KMS-11 (cell line): ENCODE measurements around the gene B3GNT5.
"Not testable (repeated sequence)": the region's sequence is repeated elsewhere in the genome, so short reads cannot be mapped to it uniquely, and the experiment has no call there.

Experiments
- H2AFZ ChIP-seq: fragments of 200-600 bp; sonication (generic); 2 replicates; pipeline ENCODE4 v1.6.1; 2016; ENCODE audit warnings: antibody characterized with exemption, mixed run types, low read depth
- H3K27ac ChIP-seq: fragments of 200-600 bp; sonication (generic); 2 replicates; pipeline ENCODE4 v1.6.1; 2016; ENCODE audit warnings: mild to moderate bottlenecking, mixed run types
- H3K27me3 ChIP-seq: fragments of 200-600 bp; sonication (generic); 2 replicates; pipeline ENCODE4 v1.6.1; 2017; ENCODE audit warnings: mild to moderate bottlenecking, low read depth, mixed run types, moderate library complexity; ENCODE audit not compliant: insufficient read depth
- H3K36me3 ChIP-seq: fragments of 200-600 bp; sonication (generic); 2 replicates; pipeline ENCODE4 v1.6.1; 2017; ENCODE audit warnings: mild to moderate bottlenecking, mixed run types; ENCODE audit not compliant: insufficient read depth
- H3K4me1 ChIP-seq: fragments of 200-600 bp; sonication (generic); 2 replicates; pipeline ENCODE4 v1.6.1; 2016; ENCODE audit warnings: mild to moderate bottlenecking, low read depth, mixed run types; ENCODE audit not compliant: poor library complexity, severe bottlenecking
- H3K4me2 ChIP-seq: fragments of 200-600 bp; sonication (generic); 2 replicates; pipeline ENCODE4 v1.7.0; 2016; ENCODE audit warnings: mild to moderate bottlenecking, mixed run types
- H3K4me3 ChIP-seq: fragments of 200-600 bp; sonication (generic); IDR thresholded peaks from 2 replicates; pipeline ENCODE4 v1.6.1; 2017; ENCODE audit warnings: low read depth, low read length, mixed read lengths; ENCODE audit not compliant: insufficient read depth
- H3K79me2 ChIP-seq: fragments of 200-600 bp; sonication (generic); 2 replicates; pipeline ENCODE4 v1.6.1; 2016; ENCODE audit warnings: low read depth, mixed run types; ENCODE audit not compliant: insufficient read depth
- H3K9ac ChIP-seq: fragments of 200-600 bp; sonication (generic); 2 replicates; pipeline ENCODE4 v1.6.1; 2016; ENCODE audit warnings: mild to moderate bottlenecking, mixed run types
- H4K20me1 ChIP-seq: fragments of 200-600 bp; sonication (generic); 2 replicates; pipeline ENCODE4 v1.6.1; 2016; ENCODE audit warnings: mild to moderate bottlenecking, mixed run types; ENCODE audit not compliant: insufficient read depth
- CTCF ChIP-seq: fragments of 200-600 bp; sonication (generic); conservative IDR thresholded peaks from 2 replicates; pipeline ENCODE4 v1.6.1; 2017; ENCODE audit warnings: low read depth, mild to moderate bottlenecking, antibody characterized with exemption, low read length, moderate library complexity, mixed read lengths

The B3GNT5 gene

GRCh38 chr3:183224180-183224970, 28.7 kb upstream of the B3GNT5 start:
- Histone ChIP-seq H4K20me1 (no peaks in the 10 kb centered on the region), H3K9ac (no peak overlapping the region), H3K4me3 (no peak overlapping the region), H3K27me3 (no peaks in the 10 kb centered on the region), H3K36me3 (no peaks in the 10 kb centered on the region), H2AFZ (no peak overlapping the region), H3K27ac (no peak overlapping the region), H3K4me2 (no peak overlapping the region), H3K79me2 (no peaks in the 10 kb centered on the region), H3K4me1 (no peaks in the 10 kb centered on the region)
- TF ChIP-seq CTCF = no peak

GRCh38 chr3:183226333-183226890, 26.6 kb upstream of the B3GNT5 start:
- Histone ChIP-seq H3K4me1 (no peaks in the 10 kb centered on the region), H4K20me1 (no peaks in the 10 kb centered on the region), H3K27me3 (no peaks in the 10 kb centered on the region), H2AFZ (no peak overlapping the region), H3K4me2 (no peak overlapping the region), H3K27ac (no peak overlapping the region), H3K36me3 (no peaks in the 10 kb centered on the region), H3K9ac (no peak overlapping the region), H3K79me2 (no peaks in the 10 kb centered on the region), H3K4me3 (no peak overlapping the region)
- no peak for TF ChIP-seq CTCF

GRCh38 chr3:183227586-183227985, 25.5 kb upstream of the B3GNT5 start:
- no peaks in the 10 kb centered on the region for H3K4me1 ChIP-seq
- H4K20me1 ChIP-seq = no peaks in the 10 kb centered on the region
- no peak overlapping the region for H2AFZ ChIP-seq
- no peak overlapping the region for H3K4me2 ChIP-seq
- H3K79me2 ChIP-seq = no peaks in the 10 kb centered on the region
- H3K9ac ChIP-seq = no peak overlapping the region
- TF ChIP-seq CTCF = no peak
- H3K27me3 ChIP-seq = no peaks in the 10 kb centered on the region
- no peak overlapping the region for H3K4me3 ChIP-seq
- no peaks in the 10 kb centered on the region for H3K36me3 ChIP-seq
- no peak overlapping the region for H3K27ac ChIP-seq

GRCh38 chr3:183229178-183229577, 23.9 kb upstream of the B3GNT5 start:
- Histone ChIP-seq H4K20me1 (no peaks in the 10 kb centered on the region), H3K79me2 (no peaks in the 10 kb centered on the region), H3K4me1 (no peaks in the 10 kb centered on the region), H3K36me3 (no peaks in the 10 kb centered on the region), H3K9ac (no peak overlapping the region), H3K27me3 (no peaks in the 10 kb centered on the region), H3K4me3 (no peak overlapping the region), H3K4me2 (no peak overlapping the region), H3K27ac (no peak overlapping the region), H2AFZ (no peak overlapping the region)
- no peak for TF ChIP-seq CTCF

GRCh38 chr3:183230251-183230650, 22.8 kb upstream of the B3GNT5 start:
- not testable (repeated sequence) for H4K20me1 ChIP-seq, H3K4me3 ChIP-seq, H3K27me3 ChIP-seq, H3K27ac ChIP-seq, H2AFZ ChIP-seq, H3K9ac ChIP-seq, H3K36me3 ChIP-seq, H3K79me2 ChIP-seq, H3K4me1 ChIP-seq, H3K4me2 ChIP-seq
